ENCODE measurements around the gene THOC6.

Gene THOC6

GRCh38 chr16:2985462-2985861, 38.4 kb upstream of the THOC6 start:
- ATAC-seq (ENCODE audit: low read depth) (no peak), DNase-seq (ENCODE audit: low spot score in 2 of 2) (no peak)
- no peak overlapping the region for H3K27ac Mint-ChIP-seq
- H3K36me3 Mint-ChIP-seq = no peaks in the 10 kb centered on the region
- no peaks in the 10 kb centered on the region for H3K9me3 Mint-ChIP-seq
- H3K27me3 Mint-ChIP-seq = peaks cover 7% of the 10 kb centered on the region
- peaks cover 8% of the 10 kb centered on the region for H3K4me1 Mint-ChIP-seq
- H3K4me3 Mint-ChIP-seq = no peak overlapping the region

- H3K4me1 Mint-ChIP-seq = peaks cover 8% of the 10 kb centered on the region
- no peaks in the 10 kb centered on the region for H3K9me3 Mint-ChIP-seq
- H3K36me3 Mint-ChIP-seq = no peaks in the 10 kb centered on the region
- H3K27ac Mint-ChIP-seq = no peak overlapping the region
- peaks cover 7% of the 10 kb centered on the region for H3K27me3 Mint-ChIP-seq
- no peak overlapping the region for H3K4me3 Mint-ChIP-seq
- DNase-seq (ENCODE audit: low spot score in 2 of 2) (no peak), ATAC-seq (ENCODE audit: low read depth) (no peak)
Measured at GRCh38 chr16:2985893-2986355, 37.9 kb upstream of the THOC6 start.

GRCh38 chr16:2986623-2987188, 37.1 kb upstream of the THOC6 start:
- H3K27ac Mint-ChIP-seq = no peak overlapping the region
- no peaks in the 10 kb centered on the region for H3K36me3 Mint-ChIP-seq
- no peak for ATAC-seq (ENCODE audit: low read depth)
- no peak overlapping the region for H3K4me3 Mint-ChIP-seq
- H3K27me3 Mint-ChIP-seq = peaks cover 7% of the 10 kb centered on the region
- peaks cover 7% of the 10 kb centered on the region for H3K4me1 Mint-ChIP-seq
- no peaks in the 10 kb centered on the region for H3K9me3 Mint-ChIP-seq
- no peak for DNase-seq (ENCODE audit: low spot score in 2 of 2)

GRCh38 chr16:2987286-2987685, 36.5 kb upstream of the THOC6 start:
- H3K27me3 Mint-ChIP-seq = peaks cover 9% of the 10 kb centered on the region
- no peaks in the 10 kb centered on the region for H3K36me3 Mint-ChIP-seq
- no peak overlapping the region for H3K27ac Mint-ChIP-seq
- H3K4me3 Mint-ChIP-seq = no peak overlapping the region
- no peak for ATAC-seq (ENCODE audit: low read depth)
- no peak for DNase-seq (ENCODE audit: low spot score in 2 of 2)
- no peaks in the 10 kb centered on the region for H3K9me3 Mint-ChIP-seq
- peaks cover 5% of the 10 kb centered on the region for H3K4me1 Mint-ChIP-seq

GRCh38 chr16:2987833-2988232, 36.0 kb upstream of the THOC6 start:
- Mint-ChIP-seq H3K4me1 (peaks cover 2% of the 10 kb centered on the region), H3K4me3 (no peak overlapping the region), H3K36me3 (no peaks in the 10 kb centered on the region), H3K9me3 (no peaks in the 10 kb centered on the region), H3K27me3 (peaks cover 9% of the 10 kb centered on the region), H3K27ac (no peak overlapping the region)
- ATAC-seq (ENCODE audit: low read depth) (no peak), DNase-seq (ENCODE audit: low spot score in 2 of 2) (no peak)

GRCh38 chr16:2988590-2989099, 35.2 kb upstream of the THOC6 start:
- peaks cover 9% of the 10 kb centered on the region for H3K27me3 Mint-ChIP-seq
- no peaks in the 10 kb centered on the region for H3K9me3 Mint-ChIP-seq
- H3K27ac Mint-ChIP-seq = no peak overlapping the region
- no peak overlapping the region for H3K4me3 Mint-ChIP-seq
- DNase-seq (ENCODE audit: low spot score in 2 of 2) = no peak
- peaks cover 2% of the 10 kb centered on the region for H3K4me1 Mint-ChIP-seq
- H3K36me3 Mint-ChIP-seq = no peaks in the 10 kb centered on the region
- ATAC-seq (ENCODE audit: low read depth) = no peak

GRCh38 chr16:2990891-2991290, 32.9 kb upstream of the THOC6 start:
- no peaks in the 10 kb centered on the region for H3K4me1 Mint-ChIP-seq
- H3K27ac Mint-ChIP-seq = no peak overlapping the region
- ATAC-seq (ENCODE audit: low read depth) (no peak), DNase-seq (ENCODE audit: low spot score in 2 of 2) (no peak)
- H3K4me3 Mint-ChIP-seq = no peak overlapping the region
- H3K9me3 Mint-ChIP-seq = no peaks in the 10 kb centered on the region
- peaks cover 9% of the 10 kb centered on the region for H3K27me3 Mint-ChIP-seq
- no peaks in the 10 kb centered on the region for H3K36me3 Mint-ChIP-seq

- H3K27me3 Mint-ChIP-seq = peaks cover 5% of the 10 kb centered on the region
- H3K27ac Mint-ChIP-seq = no peak overlapping the region
- DNase-seq (ENCODE audit: low spot score in 2 of 2) (no peak), ATAC-seq (ENCODE audit: low read depth) (no peak)
- no peaks in the 10 kb centered on the region for H3K4me1 Mint-ChIP-seq
- H3K9me3 Mint-ChIP-seq = no peaks in the 10 kb centered on the region
- no peak overlapping the region for H3K4me3 Mint-ChIP-seq
- no peaks in the 10 kb centered on the region for H3K36me3 Mint-ChIP-seq
Measured at GRCh38 chr16:2991566-2992261, 32.1 kb upstream of the THOC6 start.

GRCh38 chr16:2992383-2993081, 31.3 kb upstream of the THOC6 start:
- H3K4me3 Mint-ChIP-seq = no peak overlapping the region
- DNase-seq (ENCODE audit: low spot score in 2 of 2) (no peak), ATAC-seq (ENCODE audit: low read depth) (no peak)
- H3K4me1 Mint-ChIP-seq = no peaks in the 10 kb centered on the region
- H3K36me3 Mint-ChIP-seq = no peaks in the 10 kb centered on the region
- H3K27me3 Mint-ChIP-seq = peaks cover 4% of the 10 kb centered on the region
- H3K9me3 Mint-ChIP-seq = no peaks in the 10 kb centered on the region
- no peak overlapping the region for H3K27ac Mint-ChIP-seq

GRCh38 chr16:2996298-2996697, 27.5 kb upstream of the THOC6 start:
- Mint-ChIP-seq H3K4me3 (no peak overlapping the region), H3K36me3 (no peaks in the 10 kb centered on the region), H3K9me3 (no peaks in the 10 kb centered on the region), H3K4me1 (no peaks in the 10 kb centered on the region), H3K27ac (no peak overlapping the region), H3K27me3 (peaks cover 10% of the 10 kb centered on the region)
- DNase-seq (ENCODE audit: low spot score in 2 of 2) (no peak), ATAC-seq (ENCODE audit: low read depth) (no peak)

GRCh38 chr16:2999929-3000328, 23.9 kb upstream of the THOC6 start:
- Mint-ChIP-seq H3K36me3 (no peaks in the 10 kb centered on the region), H3K9me3 (no peaks in the 10 kb centered on the region), H3K4me3 (no peak overlapping the region), H3K27ac (no peak overlapping the region), H3K4me1 (peaks cover 3% of the 10 kb centered on the region), H3K27me3 (peaks cover 14% of the 10 kb centered on the region)
- DNase-seq (ENCODE audit: low spot score in 2 of 2) (no peak), ATAC-seq (ENCODE audit: low read depth) (no peak)

- Mint-ChIP-seq H3K4me1 (peaks cover 4% of the 10 kb centered on the region), H3K36me3 (no peaks in the 10 kb centered on the region), H3K4me3 (no peak overlapping the region), H3K9me3 (no peaks in the 10 kb centered on the region), H3K27ac (no peak overlapping the region), H3K27me3 (peaks cover 14% of the 10 kb centered on the region)
- ATAC-seq (ENCODE audit: low read depth) = no peak
- no peak for DNase-seq (ENCODE audit: low spot score in 2 of 2)
Measured at GRCh38 chr16:3000540-3000939, 23.3 kb upstream of the THOC6 start.

- Mint-ChIP-seq H3K36me3 (no peaks in the 10 kb centered on the region), H3K27ac (no peak overlapping the region), H3K9me3 (no peaks in the 10 kb centered on the region), H3K4me3 (no peak overlapping the region), H3K4me1 (peaks cover 4% of the 10 kb centered on the region), H3K27me3 (peaks cover 17% of the 10 kb centered on the region)
- DNase-seq (ENCODE audit: low spot score in 2 of 2) = no peak
- ATAC-seq (ENCODE audit: low read depth) = no peak
Measured at GRCh38 chr16:3001316-3001715, 22.5 kb upstream of the THOC6 start.

- Mint-ChIP-seq H3K9me3 (no peaks in the 10 kb centered on the region), H3K27ac (no peak overlapping the region), H3K4me3 (peak overlapping the region; percentile 62), H3K27me3 (peaks cover 21% of the 10 kb centered on the region), H3K4me1 (peaks cover 19% of the 10 kb centered on the region), H3K36me3 (no peaks in the 10 kb centered on the region)
- peak; percentile 86 to 91 for DNase-seq (ENCODE audit: low spot score in 2 of 2)
- ATAC-seq (ENCODE audit: low read depth) = peak; percentile 96
Measured at GRCh38 chr16:3003582-3004270, 20.1 kb upstream of the THOC6 start.
